ENCODE results near the gene MEF2D.

Gene MEF2D

DNA sequence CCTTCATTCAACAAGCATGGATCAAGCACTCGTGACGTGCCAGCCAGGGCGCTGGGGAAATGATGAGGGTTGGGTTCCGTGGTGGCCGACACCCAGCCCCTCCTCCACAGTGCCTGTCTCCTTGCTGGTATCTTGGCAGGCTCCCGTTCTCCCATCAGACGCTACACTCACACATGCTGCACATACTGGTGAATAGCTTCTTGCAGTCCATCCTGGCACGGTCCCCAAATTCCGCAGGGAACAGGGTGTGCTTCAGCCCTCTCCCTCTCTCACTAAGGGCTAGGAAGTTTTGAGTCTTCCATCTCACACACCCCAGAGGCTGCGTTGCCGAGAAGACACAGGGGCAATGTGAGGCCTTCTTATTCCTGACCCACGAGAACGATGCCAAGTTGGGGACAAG, 10.1 kb upstream of the MEF2D start:
- Mint-ChIP-seq H3K4me1 (ENCODE audit: low read depth) (peaks cover 44% of the 10 kb centered on the region), H3K36me3 (ENCODE audit: low read depth) (no peaks in the 10 kb centered on the region), H3K27me3 (no peaks in the 10 kb centered on the region), H3K27ac (no peak overlapping the region), H3K9me3 (no peaks in the 10 kb centered on the region), H3K4me3 (no peak overlapping the region)

- H3K4me1 Mint-ChIP-seq (ENCODE audit: low read depth), result peaks cover 55% of the 10 kb centered on the region
- no peaks in the 10 kb centered on the region for H3K9me3 Mint-ChIP-seq
- H3K27me3 Mint-ChIP-seq, result no peaks in the 10 kb centered on the region
- H3K4me3 Mint-ChIP-seq, result no peak overlapping the region
- H3K27ac Mint-ChIP-seq, result no peak overlapping the region
- H3K36me3 Mint-ChIP-seq (ENCODE audit: low read depth), result no peaks in the 10 kb centered on the region
Measured at GRCh38 chr1:156509424-156510034, 9.0 kb upstream of the MEF2D start.

DNA sequence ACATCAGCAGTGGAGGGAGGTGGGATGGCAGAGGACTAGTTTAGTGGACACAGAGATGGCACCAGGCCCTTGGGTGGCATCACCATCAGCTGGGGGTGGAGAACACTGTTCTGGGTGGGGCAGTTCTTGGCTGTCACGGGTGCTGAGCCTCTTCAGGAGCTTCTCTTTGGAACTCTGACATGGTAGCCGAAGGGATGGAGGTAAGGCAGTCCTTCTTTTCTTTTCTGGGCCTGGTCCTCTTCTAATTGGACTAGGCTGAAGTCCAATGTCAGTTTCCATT, 8.3 kb upstream of the MEF2D start:
- Mint-ChIP-seq H3K27ac (peak overlapping the region; percentile 49), H3K36me3 (ENCODE audit: low read depth) (no peaks in the 10 kb centered on the region), H3K27me3 (no peaks in the 10 kb centered on the region), H3K9me3 (no peaks in the 10 kb centered on the region), H3K4me3 (no peak overlapping the region), H3K4me1 (ENCODE audit: low read depth) (peaks cover 62% of the 10 kb centered on the region)

DNA sequence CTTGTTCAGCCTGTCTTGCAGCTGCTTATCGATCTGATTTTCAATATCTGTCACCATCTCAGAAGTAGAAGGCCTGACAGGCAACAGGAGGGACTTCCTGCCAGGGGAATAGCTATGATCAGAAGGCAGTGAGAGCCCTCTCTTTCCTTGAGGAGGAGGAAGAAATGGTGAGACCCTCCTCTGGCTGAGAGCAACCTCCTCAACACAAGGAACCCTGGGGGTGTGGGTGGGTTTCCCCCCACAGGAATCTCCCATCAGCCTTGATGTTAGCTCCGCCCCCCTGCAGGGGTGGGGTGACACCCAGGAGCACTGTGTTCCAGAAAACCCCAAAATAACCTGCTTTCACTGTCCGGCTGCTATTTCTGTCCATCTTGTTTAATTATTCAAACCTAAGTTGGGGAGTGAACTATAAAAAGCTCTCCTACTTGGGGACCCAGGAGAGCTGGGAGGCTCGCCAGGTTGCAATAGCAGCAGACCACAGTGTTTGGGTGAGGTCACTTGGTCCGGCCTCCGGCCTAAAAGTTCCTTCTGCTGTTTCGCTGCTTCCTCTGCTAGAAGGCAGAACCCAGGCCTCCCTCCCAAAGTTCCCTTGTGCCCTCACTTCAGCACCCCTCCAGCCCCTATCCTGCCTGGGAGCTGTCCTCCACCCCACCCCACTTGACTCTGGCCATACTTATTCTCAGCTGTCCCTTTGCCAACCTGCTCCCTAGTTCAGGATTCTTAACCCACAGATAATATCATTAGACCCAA, 7.8 kb upstream of the MEF2D start:
- H3K27ac Mint-ChIP-seq, result peak overlapping the region; percentile 56
- H3K36me3 Mint-ChIP-seq (ENCODE audit: low read depth), result no peaks in the 10 kb centered on the region
- peaks cover 67% of the 10 kb centered on the region for H3K4me1 Mint-ChIP-seq (ENCODE audit: low read depth)
- H3K27me3 Mint-ChIP-seq, result no peaks in the 10 kb centered on the region
- peak overlapping the region; percentile 67 for H3K4me3 Mint-ChIP-seq
- H3K9me3 Mint-ChIP-seq, result no peaks in the 10 kb centered on the region

GRCh38 chr1:156506450-156506849, 5.9 kb upstream of the MEF2D start:
- Mint-ChIP-seq H3K36me3 (ENCODE audit: low read depth) (no peaks in the 10 kb centered on the region), H3K4me1 (ENCODE audit: low read depth) (peaks cover 76% of the 10 kb centered on the region), H3K27me3 (no peaks in the 10 kb centered on the region), H3K4me3 (no peak overlapping the region), H3K27ac (peak overlapping the region; percentile 97), H3K9me3 (no peaks in the 10 kb centered on the region)

GRCh38 chr1:156505679-156506298, 5.2 kb upstream of the MEF2D start:
- peak overlapping the region; percentile 97 for H3K27ac Mint-ChIP-seq
- no peaks in the 10 kb centered on the region for H3K36me3 Mint-ChIP-seq (ENCODE audit: low read depth)
- H3K4me3 Mint-ChIP-seq, result peak overlapping the region; percentile 78
- H3K4me1 Mint-ChIP-seq (ENCODE audit: low read depth), result peaks cover 78% of the 10 kb centered on the region
- no peaks in the 10 kb centered on the region for H3K27me3 Mint-ChIP-seq
- H3K9me3 Mint-ChIP-seq, result no peaks in the 10 kb centered on the region

- Mint-ChIP-seq H3K4me1 (ENCODE audit: low read depth) (peaks cover 78% of the 10 kb centered on the region), H3K27ac (peak overlapping the region; percentile 97), H3K4me3 (peak overlapping the region; percentile 78), H3K9me3 (no peaks in the 10 kb centered on the region), H3K27me3 (no peaks in the 10 kb centered on the region), H3K36me3 (ENCODE audit: low read depth) (no peaks in the 10 kb centered on the region)
Measured at GRCh38 chr1:156504821-156505678, 4.5 kb upstream of the MEF2D start.

GRCh38 chr1:156504438-156504813, 3.9 kb upstream of the MEF2D start:
- Mint-ChIP-seq H3K4me1 (ENCODE audit: low read depth) (peaks cover 78% of the 10 kb centered on the region), H3K36me3 (ENCODE audit: low read depth) (no peaks in the 10 kb centered on the region), H3K27ac (peak overlapping the region; percentile 97), H3K9me3 (no peaks in the 10 kb centered on the region), H3K27me3 (no peaks in the 10 kb centered on the region), H3K4me3 (peak overlapping the region; percentile 78)

GRCh38 chr1:156503698-156504437, 3.3 kb upstream of the MEF2D start:
- Mint-ChIP-seq H3K27me3 (no peaks in the 10 kb centered on the region), H3K4me3 (peak overlapping the region; percentile 78), H3K4me1 (ENCODE audit: low read depth) (peaks cover 79% of the 10 kb centered on the region), H3K27ac (peak overlapping the region; percentile 97), H3K36me3 (ENCODE audit: low read depth) (no peaks in the 10 kb centered on the region), H3K9me3 (no peaks in the 10 kb centered on the region)

DNA sequence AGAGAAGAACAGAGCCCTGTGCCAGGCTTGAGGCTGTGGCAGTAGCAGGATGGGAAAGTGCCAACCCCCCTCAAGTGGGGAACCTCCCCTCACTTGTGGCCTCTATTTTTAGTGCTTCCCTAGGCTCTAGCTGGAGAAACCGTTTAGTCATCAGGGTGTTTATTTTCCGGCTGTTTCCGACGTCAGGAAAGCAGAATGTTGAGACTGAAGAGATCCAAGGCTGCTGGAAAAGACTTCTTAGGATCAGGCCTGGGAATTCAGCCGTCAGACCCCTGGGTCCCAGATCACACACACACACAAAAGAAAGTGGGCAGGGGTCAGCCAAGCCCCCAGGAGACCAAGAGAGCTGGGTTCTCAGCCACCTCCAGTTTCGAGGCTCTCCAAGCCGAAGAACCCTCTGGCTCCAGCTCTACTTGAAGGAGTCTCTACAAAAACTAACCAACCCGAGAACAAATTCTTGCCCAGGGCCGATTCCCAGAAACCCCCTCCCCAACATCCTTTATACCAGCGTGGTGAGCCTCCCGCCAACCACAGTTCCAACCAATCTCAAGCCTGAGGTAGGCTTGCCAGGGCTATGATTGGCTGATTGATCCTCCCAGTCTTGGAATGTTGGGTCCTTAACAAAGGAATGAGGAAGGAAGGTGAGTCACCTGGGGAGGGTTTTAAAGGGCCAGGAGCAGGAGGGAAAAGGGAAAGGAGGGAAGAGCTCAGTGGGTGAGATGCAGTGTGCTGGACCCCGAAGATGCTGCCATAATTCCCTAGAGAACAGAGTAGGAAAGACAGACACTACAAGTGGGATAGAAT, 2.5 kb upstream of the MEF2D start:
- H3K4me1 Mint-ChIP-seq (ENCODE audit: low read depth), result peaks cover 79% of the 10 kb centered on the region

GRCh38 chr1:156502391-156502893, 1.9 kb upstream of the MEF2D start:
- Mint-ChIP-seq H3K9me3 (no peaks in the 10 kb centered on the region), H3K36me3 (ENCODE audit: low read depth) (no peaks in the 10 kb centered on the region), H3K27me3 (no peaks in the 10 kb centered on the region), H3K4me1 (ENCODE audit: low read depth) (peaks cover 79% of the 10 kb centered on the region), H3K4me3 (peak overlapping the region; percentile 79), H3K27ac (peak overlapping the region; percentile 97)

More for the DNA sequence above, 2.5 kb upstream of the MEF2D start:
- H3K4me3 Mint-ChIP-seq, result peak overlapping the region; percentile 30
- H3K27ac Mint-ChIP-seq, result peak overlapping the region; percentile 97
- H3K27me3 Mint-ChIP-seq, result no peaks in the 10 kb centered on the region
- no peaks in the 10 kb centered on the region for H3K9me3 Mint-ChIP-seq
- H3K36me3 Mint-ChIP-seq (ENCODE audit: low read depth), result no peaks in the 10 kb centered on the region

GRCh38 chr1:156500793-156501506, 375 bp upstream of the MEF2D start:
- Mint-ChIP-seq H3K9me3 (no peaks in the 10 kb centered on the region), H3K27me3 (no peaks in the 10 kb centered on the region), H3K4me1 (ENCODE audit: low read depth) (peaks cover 80% of the 10 kb centered on the region), H3K36me3 (ENCODE audit: low read depth) (no peaks in the 10 kb centered on the region), H3K4me3 (peak overlapping the region; percentile 88), H3K27ac (peak overlapping the region; percentile 97)

DNA sequence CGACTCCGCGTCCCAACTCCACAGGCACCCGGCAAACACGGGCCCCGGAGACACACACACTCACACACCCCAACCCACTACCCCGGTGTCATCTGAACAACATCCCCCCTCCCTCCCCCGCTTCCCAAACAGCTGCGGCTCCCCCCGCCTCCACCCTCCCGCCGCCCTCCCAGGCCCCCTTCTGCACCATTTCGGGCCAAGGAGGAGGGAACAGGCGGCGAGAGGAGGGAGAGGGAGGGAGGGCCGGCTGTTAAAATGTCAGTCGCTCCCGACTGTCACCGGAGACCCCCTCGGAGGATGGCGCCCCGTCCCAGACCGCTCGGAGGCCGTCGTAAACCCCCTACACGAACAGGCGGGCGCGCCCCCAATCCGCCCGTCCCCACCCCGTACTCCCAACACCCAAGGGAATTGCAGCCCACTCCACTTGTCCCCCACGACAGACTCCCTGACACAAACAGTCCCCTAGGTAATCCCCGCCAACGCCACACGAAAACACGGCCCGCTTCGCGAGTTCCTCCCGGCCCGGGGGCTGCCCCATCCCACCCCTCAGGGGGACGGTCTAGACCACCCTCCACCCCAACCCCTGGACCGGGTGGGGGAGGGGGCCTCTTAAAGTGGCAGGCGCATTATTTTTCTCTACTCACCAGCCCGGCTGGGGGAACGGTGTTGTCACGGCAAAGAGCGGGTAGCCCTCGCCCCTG, 583 bp downstream of the MEF2D start:
- Mint-ChIP-seq H3K27me3 (no peaks in the 10 kb centered on the region), H3K36me3 (ENCODE audit: low read depth) (peaks cover 8% of the 10 kb centered on the region), H3K4me1 (ENCODE audit: low read depth) (peaks cover 80% of the 10 kb centered on the region), H3K27ac (peak overlapping the region; percentile 83), H3K9me3 (no peaks in the 10 kb centered on the region), H3K4me3 (peak overlapping the region; percentile 88)
